Nephron progenitor cell (in vitro differentiated cells): ENCODE measurements around the gene BTBD16.

Experiments used
- DNase-seq: peaks from one replicate; pipeline ENCODE4 v3.0.0; 2021
- H3K27ac Mint-ChIP-seq: 2 replicates; pipeline ENCODE4 v1.8.0; 2021; ENCODE audit warnings: mild to moderate bottlenecking, moderate library complexity, mixed read lengths
- H3K27me3 Mint-ChIP-seq: 2 replicates; pipeline ENCODE4 v1.8.0; 2021; ENCODE audit warnings: mild to moderate bottlenecking, low read depth, mixed read lengths; ENCODE audit not compliant: poor library complexity
- H3K36me3 Mint-ChIP-seq: 2 replicates; pipeline ENCODE4 v1.8.0; 2021; ENCODE audit warnings: low read depth, mixed read lengths
- H3K4me1 Mint-ChIP-seq: 2 replicates; pipeline ENCODE4 v1.8.0; 2021; ENCODE audit warnings: mixed read lengths
- H3K4me3 Mint-ChIP-seq: 2 replicates; pipeline ENCODE4 v1.8.0; 2021; ENCODE audit warnings: mild to moderate bottlenecking, moderate library complexity, mixed read lengths
- H3K9me3 Mint-ChIP-seq: 2 replicates; pipeline ENCODE4 v1.8.0; 2021; ENCODE audit warnings: mild to moderate bottlenecking, moderate library complexity, mixed read lengths
- CTCF ChIP-seq: fragments of 200-600 bp; sonication (generic); IDR thresholded peaks from 2 replicates; pipeline ENCODE4 v1.5.0; 2021; ENCODE audit warnings: antibody characterized with exemption

The BTBD16 gene

GRCh38 chr10:122352817-122353525, 81.9 kb downstream of the BTBD16 start:
- Mint-ChIP-seq H3K36me3 (peaks cover under 1% of the 10 kb centered on the region), H3K4me1 (peaks cover 28% of the 10 kb centered on the region), H3K9me3 (peaks cover 12% of the 10 kb centered on the region), H3K27me3 (peaks cover 7% of the 10 kb centered on the region), H3K4me3 (no peak overlapping the region), H3K27ac (no peak overlapping the region)
- TF ChIP-seq CTCF = no peak
- DNase-seq = no peak

- H3K27me3 Mint-ChIP-seq = peaks cover 10% of the 10 kb centered on the region
- no peak overlapping the region for H3K27ac Mint-ChIP-seq
- peaks cover 10% of the 10 kb centered on the region for H3K36me3 Mint-ChIP-seq
- TF ChIP-seq CTCF = no peak
- no peak overlapping the region for H3K4me3 Mint-ChIP-seq
- peaks cover 20% of the 10 kb centered on the region for H3K9me3 Mint-ChIP-seq
- DNase-seq = no peak
- H3K4me1 Mint-ChIP-seq = peaks cover 14% of the 10 kb centered on the region
These were observed 83.3 kb downstream of the BTBD16 start for GRCh38 chr10:122354383-122354782.

GRCh38 chr10:122357685-122358084, 86.6 kb downstream of the BTBD16 start:
- H3K36me3 Mint-ChIP-seq = peaks cover 10% of the 10 kb centered on the region
- peaks cover 21% of the 10 kb centered on the region for H3K27me3 Mint-ChIP-seq
- no peak overlapping the region for H3K27ac Mint-ChIP-seq
- no peak overlapping the region for H3K4me3 Mint-ChIP-seq
- no peak for TF ChIP-seq CTCF
- H3K9me3 Mint-ChIP-seq = peaks cover 20% of the 10 kb centered on the region
- peaks cover 13% of the 10 kb centered on the region for H3K4me1 Mint-ChIP-seq
- no peak for DNase-seq

- H3K4me1 Mint-ChIP-seq = no peaks in the 10 kb centered on the region
- peaks cover 20% of the 10 kb centered on the region for H3K9me3 Mint-ChIP-seq
- H3K4me3 Mint-ChIP-seq = no peak overlapping the region
- no peak for TF ChIP-seq CTCF
- no peak for DNase-seq
- H3K27me3 Mint-ChIP-seq = peaks cover 28% of the 10 kb centered on the region
- no peak overlapping the region for H3K27ac Mint-ChIP-seq
- H3K36me3 Mint-ChIP-seq = peaks cover 10% of the 10 kb centered on the region
These were observed 88.5 kb downstream of the BTBD16 start for GRCh38 chr10:122359621-122360020.

- Mint-ChIP-seq H3K36me3 (peaks cover 10% of the 10 kb centered on the region), H3K27ac (no peak overlapping the region), H3K27me3 (peaks cover 31% of the 10 kb centered on the region), H3K9me3 (peaks cover 20% of the 10 kb centered on the region), H3K4me1 (no peaks in the 10 kb centered on the region), H3K4me3 (no peak overlapping the region)
- no peak for TF ChIP-seq CTCF
- no peak for DNase-seq
These were observed 90.0 kb downstream of the BTBD16 start for GRCh38 chr10:122361046-122361445.

- no peak for DNase-seq
- H3K9me3 Mint-ChIP-seq = peaks cover 25% of the 10 kb centered on the region
- TF ChIP-seq CTCF = no peak
- no peak overlapping the region for H3K27ac Mint-ChIP-seq
- no peaks in the 10 kb centered on the region for H3K4me1 Mint-ChIP-seq
- H3K27me3 Mint-ChIP-seq = peaks cover 32% of the 10 kb centered on the region
- no peak overlapping the region for H3K4me3 Mint-ChIP-seq
- H3K36me3 Mint-ChIP-seq = peaks cover 10% of the 10 kb centered on the region
These were observed 91.0 kb downstream of the BTBD16 start for GRCh38 chr10:122362031-122362592.
